HG03159 (cell line): ENCODE measurements around the gene LFNG.

ENCODE experiments used
- ATAC-seq: cut with Tn5 transposase; IDR thresholded peaks from one replicate; pipeline ENCODE4 v1.9.1; 2021; ENCODE audit warnings: mild to moderate bottlenecking, moderate library complexity; ENCODE audit not compliant: unreplicated experiment

The LFNG gene

GRCh38 chr7:2482725-2483451 lies 36.7 kb upstream of the LFNG start:
- no peak for ATAC-seq

GRCh38 chr7:2483494-2483893 lies 36.1 kb upstream of the LFNG start:
- no peak for ATAC-seq

GRCh38 chr7:2484868-2485267 lies 34.7 kb upstream of the LFNG start:
- ATAC-seq, result no peak

GRCh38 chr7:2487586-2488271 lies 31.8 kb upstream of the LFNG start:
- no peak for ATAC-seq

- ATAC-seq, result no peak
Measured at GRCh38 chr7:2488272-2488645, 31.3 kb upstream of the LFNG start.

- no peak for ATAC-seq
Measured at GRCh38 chr7:2488681-2489080, 30.9 kb upstream of the LFNG start.

DNA sequence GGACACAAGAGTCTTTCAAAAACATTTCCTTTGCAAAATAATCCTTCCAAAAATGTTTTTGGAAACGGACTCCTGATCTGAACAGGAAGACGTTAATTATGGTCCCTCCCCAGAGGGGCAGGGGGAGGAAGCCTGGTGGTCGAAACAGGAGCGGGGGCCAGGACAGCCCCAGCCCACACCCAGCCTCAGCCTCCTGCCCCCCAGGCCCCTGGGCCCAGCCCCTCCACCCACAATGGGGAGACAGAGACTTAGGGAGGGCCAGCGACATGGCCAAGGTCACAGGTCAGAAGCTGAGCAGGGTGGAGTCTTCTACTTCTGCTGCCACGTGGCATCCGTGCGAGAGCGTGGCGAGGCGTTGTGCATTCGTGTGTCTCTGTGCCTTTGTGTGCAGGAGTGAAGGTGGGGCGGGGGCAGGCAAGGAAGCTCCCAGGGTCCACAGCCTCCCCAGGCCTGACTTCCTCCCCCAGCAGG lies 29.4 kb upstream of the LFNG start:
- no peak for ATAC-seq

DNA sequence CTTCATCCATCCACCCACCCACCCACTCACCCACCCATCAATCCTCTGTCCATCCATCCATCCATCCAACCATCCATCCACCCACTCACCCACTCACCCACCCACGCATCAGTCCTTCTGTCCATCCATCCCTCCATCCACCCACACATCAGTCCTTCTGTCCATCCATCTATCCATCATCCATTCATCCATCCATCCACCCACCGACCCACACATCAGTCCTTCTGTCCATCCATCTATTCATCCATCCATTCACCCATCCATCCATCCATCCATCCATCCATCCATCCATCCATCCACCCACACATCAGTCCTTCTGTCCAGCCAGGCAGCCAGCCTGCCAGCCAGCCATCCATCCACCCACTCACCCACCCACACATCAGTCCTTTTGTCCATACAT lies 27.5 kb upstream of the LFNG start:
- no peak for ATAC-seq

GRCh38 chr7:2493205-2494164 lies 26.1 kb upstream of the LFNG start:
- ATAC-seq, result no peak

DNA sequence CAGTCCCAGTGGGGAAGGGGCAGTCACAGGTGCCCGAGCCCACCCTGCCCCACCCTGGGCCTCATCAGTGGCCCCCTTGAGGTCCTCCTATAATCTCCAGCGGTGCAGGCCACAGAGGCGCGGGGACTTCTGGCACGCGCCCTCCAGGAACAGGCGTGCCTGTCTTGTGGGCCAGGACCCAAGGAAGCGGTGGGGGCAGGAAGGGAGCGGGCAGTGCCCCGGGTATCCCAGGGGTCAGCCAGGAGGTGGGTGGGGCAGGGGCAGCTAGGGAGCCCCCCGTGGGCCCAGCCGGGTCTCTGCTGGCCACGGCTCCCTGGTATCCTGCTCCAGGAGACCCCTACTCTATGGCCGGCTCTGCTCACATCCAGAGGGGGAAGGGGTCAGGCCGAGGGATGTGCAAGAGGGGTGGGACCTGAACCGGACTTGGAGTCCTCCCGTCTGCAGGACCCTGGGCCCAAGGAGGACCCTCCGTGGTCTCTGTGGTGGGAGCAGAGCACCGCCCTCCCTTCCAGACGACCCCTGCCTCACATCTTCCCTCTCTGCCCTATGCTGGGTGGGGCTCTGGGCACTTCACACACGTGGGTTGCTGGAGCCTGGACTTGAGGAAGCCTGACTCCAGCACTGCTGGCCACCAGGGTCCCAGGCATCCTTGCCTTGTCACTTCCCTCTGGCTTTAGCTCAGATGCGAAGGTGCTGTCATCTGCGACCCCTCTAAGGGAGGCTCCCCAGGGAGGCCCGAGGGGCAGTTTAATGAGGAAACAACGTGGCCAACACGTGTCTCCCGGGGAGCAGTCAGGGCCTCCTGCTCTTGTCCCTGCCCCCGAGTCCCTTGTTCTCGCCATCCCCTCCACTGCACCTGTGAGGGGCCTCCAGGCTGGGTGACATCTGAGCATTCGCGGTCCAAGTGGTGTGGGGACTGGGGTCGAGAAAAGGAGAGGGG lies 25.1 kb upstream of the LFNG start:
- ATAC-seq, result no peak

DNA sequence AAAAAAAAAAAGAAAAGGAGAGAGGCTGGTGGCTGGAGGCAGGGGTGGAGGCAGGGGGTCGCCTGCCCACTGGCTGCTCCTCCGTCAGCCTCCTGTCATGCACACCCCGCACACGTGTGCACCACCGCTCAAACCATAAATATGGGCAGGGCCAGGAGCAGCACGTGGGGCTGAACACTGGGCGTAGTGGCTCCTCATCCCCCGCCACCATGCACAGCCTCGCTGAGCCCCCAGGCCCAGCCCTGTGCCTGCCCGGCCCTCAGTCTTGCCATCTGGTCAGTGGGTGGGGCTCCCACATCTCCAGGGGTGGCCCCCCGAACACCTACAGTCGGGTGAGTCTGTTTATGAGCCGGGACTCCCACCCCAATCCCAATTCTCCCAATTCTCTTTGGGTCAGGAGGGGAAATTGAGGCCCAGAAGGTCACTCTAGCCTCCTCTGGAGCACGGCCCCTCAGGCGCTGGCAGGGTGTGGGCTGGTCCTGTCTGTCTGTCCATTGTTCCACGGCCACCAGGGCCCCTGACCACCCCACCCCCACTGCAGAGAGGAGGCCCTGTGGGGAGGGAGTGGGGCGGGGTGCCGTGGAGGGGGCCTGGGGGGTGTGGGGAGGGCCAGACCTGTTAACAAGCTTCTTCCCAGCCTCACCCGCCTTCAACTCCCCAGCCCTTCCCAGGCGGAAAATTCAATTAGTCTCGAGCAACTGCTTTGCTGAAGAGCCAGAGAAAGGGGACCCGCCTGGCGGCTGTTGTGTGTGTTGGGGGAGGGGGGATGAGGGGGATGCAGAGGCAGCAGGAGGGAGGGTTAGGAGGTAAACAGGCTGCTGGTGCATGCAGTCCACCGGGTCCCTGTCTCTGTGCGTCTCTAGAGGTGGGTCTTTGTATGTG lies 23.9 kb upstream of the LFNG start:
- ATAC-seq, result no peak

DNA sequence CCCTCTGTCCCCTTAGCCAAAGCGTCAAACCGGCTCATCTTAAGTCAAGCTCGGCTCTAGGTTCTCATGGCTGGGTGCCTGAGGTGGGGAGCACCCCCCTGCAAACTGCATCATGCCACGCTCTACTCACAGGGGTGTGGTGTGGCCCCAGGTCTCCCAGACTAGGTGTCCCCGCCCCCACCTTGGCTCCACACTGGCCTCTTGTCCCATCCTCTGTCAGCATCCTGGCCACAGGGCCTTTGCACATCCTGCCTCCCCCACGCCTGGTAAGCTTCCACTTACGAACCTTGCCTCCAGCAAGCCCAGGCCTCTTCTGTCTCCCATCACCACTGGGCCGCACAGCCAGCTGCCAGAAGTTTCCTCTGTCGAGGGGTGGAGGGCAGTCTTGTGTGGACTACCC lies 23.2 kb upstream of the LFNG start:
- no peak for ATAC-seq

DNA sequence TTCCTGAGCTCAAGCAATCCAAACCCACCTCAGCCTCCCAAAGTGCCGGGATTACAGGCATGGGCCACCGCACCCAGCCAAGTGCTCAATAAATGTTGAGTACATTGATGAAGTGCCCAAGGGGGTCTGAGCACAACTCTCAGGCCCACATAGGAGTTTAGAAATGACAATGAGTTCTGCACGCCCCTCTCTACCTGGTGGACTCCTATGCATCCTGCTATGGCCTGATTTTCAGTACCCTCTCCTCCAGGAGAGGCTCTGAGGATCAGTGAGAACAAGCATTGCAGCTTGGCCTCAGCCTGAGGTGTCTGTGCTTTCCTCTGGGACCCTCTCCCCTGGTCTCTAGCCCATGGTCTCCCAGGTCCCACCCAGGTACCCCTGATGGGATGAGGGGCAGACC lies 22.5 kb upstream of the LFNG start:
- ATAC-seq, result no peak

GRCh38 chr7:2497500-2498336 lies 21.9 kb upstream of the LFNG start:
- no peak for ATAC-seq

GRCh38 chr7:2498708-2499107 lies 20.9 kb upstream of the LFNG start:
- no peak for ATAC-seq

DNA sequence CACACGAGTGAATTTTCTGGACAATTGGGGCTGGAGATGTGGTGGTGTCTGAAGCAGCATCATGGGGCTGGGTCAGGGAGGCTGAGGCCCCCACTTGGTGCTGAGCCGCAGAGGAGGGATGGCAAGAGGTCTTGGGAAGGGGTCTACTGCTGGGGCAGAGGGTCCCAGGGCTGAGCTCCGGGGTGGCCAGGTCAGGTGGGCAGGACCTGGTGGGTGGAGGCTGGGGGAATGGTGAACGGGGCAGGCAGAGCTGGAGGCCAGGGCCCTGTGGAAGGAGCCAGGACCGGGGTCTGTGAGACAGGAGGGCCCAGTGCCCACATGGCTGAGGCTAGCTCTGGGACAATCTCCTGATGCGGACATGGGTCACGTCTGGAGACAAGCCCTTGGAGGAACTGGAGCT lies 20.4 kb upstream of the LFNG start:
- ATAC-seq, result no peak

DNA sequence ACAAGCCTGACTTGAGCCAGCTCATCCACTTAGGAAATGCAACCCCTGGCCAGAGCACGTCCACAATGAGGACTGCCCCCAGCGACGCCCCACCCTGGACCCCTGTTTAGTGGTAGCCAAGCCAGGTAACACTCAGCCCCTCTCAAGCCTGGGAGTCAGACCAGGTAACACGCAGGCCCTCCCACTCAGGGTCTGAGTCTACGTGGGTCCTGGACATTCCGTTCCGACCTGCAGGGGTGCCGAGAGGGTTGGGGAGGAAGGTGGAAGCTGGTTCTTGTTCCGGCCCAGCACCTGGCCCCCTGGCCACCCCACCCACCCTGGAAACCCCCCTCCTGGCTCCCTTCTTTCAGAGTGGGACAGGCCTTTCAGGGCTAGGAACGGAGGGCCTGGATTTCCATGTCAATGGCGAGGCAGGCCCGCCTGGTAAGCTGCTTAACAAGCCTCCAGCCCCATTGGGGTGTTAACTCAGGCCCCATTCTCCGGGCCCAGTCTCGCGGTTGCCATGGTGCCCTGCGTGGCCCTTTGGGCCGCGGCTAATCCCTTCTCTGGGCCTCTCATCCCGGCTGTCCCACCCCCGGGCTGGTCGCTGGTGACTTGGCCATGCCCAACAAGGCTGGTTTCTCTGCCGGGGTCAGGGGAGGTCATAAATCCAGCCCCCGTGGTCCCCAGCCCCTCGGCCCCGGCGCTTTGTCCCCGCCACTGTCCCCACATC lies 19.7 kb upstream of the LFNG start:
- no peak for ATAC-seq

DNA sequence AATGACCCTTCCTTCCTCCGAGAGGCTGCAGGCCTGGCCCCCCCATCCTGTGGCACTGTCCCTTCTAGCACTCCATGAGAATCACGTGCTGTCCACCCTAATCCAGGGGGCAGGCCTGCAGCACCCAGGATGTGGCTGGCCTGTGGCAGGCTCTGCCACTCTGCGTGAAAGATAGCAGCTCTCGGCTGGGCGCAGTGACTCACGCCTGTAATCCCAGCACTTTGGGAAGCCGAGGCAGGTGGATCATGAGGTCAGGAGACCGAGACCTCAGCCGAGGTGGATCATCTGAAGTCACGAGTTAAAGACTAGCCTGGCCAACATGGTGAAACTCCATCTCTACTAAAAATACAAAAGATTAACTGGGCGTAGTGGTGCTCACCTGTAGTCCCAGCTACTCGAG lies 18.9 kb upstream of the LFNG start:
- ATAC-seq, result no peak
